Activated CD4-positive, alpha-beta memory T cell treated with anti-CD3 and anti-CD28 coated beads for 36 hours (primary cell): ENCODE data around the gene IDI2. TPM values are rescaled to one million over a fixed set of nuclear protein-coding genes. Genes with fewer than 3 reads are reported as not detected.
A peak's percentile ranks its signal among the peaks of the same experiment; 100 is the strongest.
"Not testable (repeated sequence)": the region's sequence is repeated elsewhere in the genome, so short reads cannot be mapped to it uniquely, and the experiment has no call there.

Experiments used
- CTCF ChIA-PET: fragments of 350-600 bp; sonication (Branson Sonifier 250); formaldehyde crosslinking; loops from one replicate; lab custom pipeline; 2021; ENCODE audit warnings: antibody characterized with exemption, inconsistent platforms; lab: Charles Lee
- POLR2A ChIA-PET: fragments of 350-600 bp; sonication (Branson Sonifier 250); formaldehyde crosslinking; loops from one replicate; lab custom pipeline; 2021; ENCODE audit warnings: antibody characterized with exemption; lab: Charles Lee
- DNase-seq: peaks from one replicate; pipeline ENCODE4 v3.0.0-alpha.2; 2020
- H3K27ac Mint-ChIP-seq: one replicate; pipeline ENCODE4 v1.8.0; 2021; ENCODE audit warnings: mixed read lengths
- H3K27me3 Mint-ChIP-seq: one replicate; pipeline ENCODE4 v1.8.0; 2021; ENCODE audit warnings: mixed read lengths
- H3K36me3 Mint-ChIP-seq: one replicate; pipeline ENCODE4 v1.8.0; 2021; ENCODE audit warnings: mixed read lengths
- H3K4me1 Mint-ChIP-seq: one replicate; pipeline ENCODE4 v1.8.0; 2021; ENCODE audit warnings: low read depth, mixed read lengths
- H3K4me3 Mint-ChIP-seq: one replicate; pipeline ENCODE4 v1.8.0; 2021; ENCODE audit warnings: mild to moderate bottlenecking, mixed read lengths
- H3K9me3 Mint-ChIP-seq: one replicate; pipeline ENCODE4 v1.8.0; 2021; ENCODE audit warnings: mixed read lengths
- intact Hi-C: fragments of 100-400 bp; cut with micrococcal nuclease; formaldehyde crosslinking; loops from one replicate; pipeline ENCODE4 v1.15.1; 2023
- total RNA-seq, 2 experiments: library from RNA; stranded (reverse); gene quantifications; one replicate each; pipeline ENCODE4 v1.2.3, GENCODE V29; 2021

IDI2 gene
- total RNA-seq, 2 experiments from 2014 or later, result not detected

GRCh38 chr10:1045415-1045814 lies 19.8 kb upstream of the IDI2 start:
- ChIA-PET POLR2A (interaction anchor here (2.0 kb wide), 1 partner anchor 11 kb away, joined by 6 read pairs; the partner anchor contains the start of gene WDR37), CTCF (no interaction called here)
- Mint-ChIP-seq H3K27ac (peak overlapping the region; percentile 91), H3K27me3 (no peaks in the 10 kb centered on the region), H3K4me3 (peak overlapping the region; percentile 71), H3K4me1 (peaks cover 39% of the 10 kb centered on the region), H3K36me3 (peaks cover 51% of the 10 kb centered on the region), H3K9me3 (no peaks in the 10 kb centered on the region)
- DNase-seq, result no peak
- intact Hi-C loops, result no loop called here

GRCh38 chr10:1044964-1045363 lies 19.3 kb upstream of the IDI2 start:
- CTCF ChIA-PET, result no interaction called here
- Mint-ChIP-seq H3K9me3 (no peaks in the 10 kb centered on the region), H3K27ac (peak overlapping the region; percentile 91), H3K36me3 (peaks cover 56% of the 10 kb centered on the region), H3K4me3 (peak overlapping the region; percentile 71), H3K4me1 (peaks cover 38% of the 10 kb centered on the region), H3K27me3 (no peaks in the 10 kb centered on the region)
- DNase-seq, result no peak
- POLR2A ChIA-PET, result interaction anchor here (2.0 kb wide), 1 partner anchor 11 kb away, joined by 6 read pairs; the partner anchor contains the start of gene WDR37
- intact Hi-C loops, result no loop called here

- Mint-ChIP-seq H3K27ac (peak overlapping the region; percentile 91), H3K9me3 (no peaks in the 10 kb centered on the region), H3K36me3 (peaks cover 54% of the 10 kb centered on the region), H3K4me1 (peaks cover 38% of the 10 kb centered on the region), H3K4me3 (peak overlapping the region; percentile 71), H3K27me3 (no peaks in the 10 kb centered on the region)
- intact Hi-C loops, result no loop called here
- ChIA-PET POLR2A (interaction anchor here (2.0 kb wide), 1 partner anchor 12 kb away, joined by 6 read pairs; the partner anchor contains the start of gene WDR37), CTCF (no interaction called here)
- DNase-seq, result no peak
These were observed 18.5 kb upstream of the IDI2 start for GRCh38 chr10:1044146-1044545.

- Mint-ChIP-seq H3K4me1 (peaks cover 38% of the 10 kb centered on the region), H3K27me3 (no peaks in the 10 kb centered on the region), H3K9me3 (no peaks in the 10 kb centered on the region), H3K36me3 (peaks cover 52% of the 10 kb centered on the region), H3K27ac (peak overlapping the region; percentile 91), H3K4me3 (peak overlapping the region; percentile 71)
- ChIA-PET CTCF (no interaction called here), POLR2A (interaction anchor here (1.3 to 2.0 kb wide), 3 partner anchors 13 to 112 kb away, joined by 3 to 6 read pairs (median 5); partner anchors contain the start of genes LARP4B and WDR37)
- intact Hi-C loops, result no loop called here
- peak; percentile 54 for DNase-seq
These were observed 17.9 kb upstream of the IDI2 start for GRCh38 chr10:1043532-1043995.

GRCh38 chr10:1041514-1041913 lies 15.9 kb upstream of the IDI2 start:
- POLR2A ChIA-PET, result interaction anchor here (0.5 to 1.1 kb wide), 3 partner anchors 9 to 226 kb away, joined by 3 to 6 read pairs (median 5); partner anchors contain the start of gene WDR37
- CTCF ChIA-PET, result interaction anchor here (0.6 kb wide), 1 partner anchor 201 kb away, joined by 3 read pairs; no protein-coding TSS in a partner anchor
- no peaks in the 10 kb centered on the region for H3K9me3 Mint-ChIP-seq
- peaks cover 51% of the 10 kb centered on the region for H3K36me3 Mint-ChIP-seq
- H3K27me3 Mint-ChIP-seq, result no peaks in the 10 kb centered on the region
- intact Hi-C loops, result no loop called here
- no peak overlapping the region for H3K4me3 Mint-ChIP-seq
- H3K27ac Mint-ChIP-seq, result no peak overlapping the region
- DNase-seq, result no peak
- H3K4me1 Mint-ChIP-seq, result peaks cover 39% of the 10 kb centered on the region

- no peak overlapping the region for H3K4me3 Mint-ChIP-seq
- intact Hi-C loops, result no loop called here
- ChIA-PET POLR2A (no interaction called here), CTCF (no interaction called here)
- H3K27me3 Mint-ChIP-seq, result no peaks in the 10 kb centered on the region
- H3K4me1 Mint-ChIP-seq, result peaks cover 41% of the 10 kb centered on the region
- H3K27ac Mint-ChIP-seq, result peak overlapping the region; percentile 34
- no peak for DNase-seq
- H3K9me3 Mint-ChIP-seq, result no peaks in the 10 kb centered on the region
- peaks cover 42% of the 10 kb centered on the region for H3K36me3 Mint-ChIP-seq
These were observed 14.5 kb upstream of the IDI2 start for GRCh38 chr10:1040133-1040532.

- DNase-seq, H3K4me3 Mint-ChIP-seq, intact Hi-C loops, H3K9me3 Mint-ChIP-seq, H3K27ac Mint-ChIP-seq, H3K27me3 Mint-ChIP-seq, POLR2A ChIA-PET, CTCF ChIA-PET: not testable (repeated sequence)
- H3K4me1 Mint-ChIP-seq, result peaks cover 27% of the 10 kb centered on the region
- H3K36me3 Mint-ChIP-seq, result peaks cover 35% of the 10 kb centered on the region
These were observed 13.1 kb upstream of the IDI2 start for GRCh38 chr10:1038769-1039168.

GRCh38 chr10:1037098-1037497 lies 11.4 kb upstream of the IDI2 start:
- Mint-ChIP-seq H3K27ac (peak overlapping the region; percentile 73), H3K4me3 (no peak overlapping the region), H3K9me3 (no peaks in the 10 kb centered on the region), H3K4me1 (peaks cover 19% of the 10 kb centered on the region), H3K27me3 (no peaks in the 10 kb centered on the region), H3K36me3 (peaks cover 27% of the 10 kb centered on the region)
- no peak for DNase-seq
- intact Hi-C loops, result no loop called here
- ChIA-PET POLR2A (interaction anchor here (1.0 to 3.1 kb wide), 4 partner anchors 11 to 36 kb away, joined by 3 to 14 read pairs (median 4); partner anchors contain the start of genes IDI1 and WDR37), CTCF (no interaction called here)

GRCh38 chr10:1036341-1036791 lies 10.7 kb upstream of the IDI2 start:
- POLR2A ChIA-PET, result interaction anchor here (0.8 to 3.1 kb wide), 4 partner anchors 12 to 121 kb away, joined by 3 to 14 read pairs (median 4); partner anchors contain the start of genes IDI1 and WDR37

GRCh38 chr10:1035201-1035600 lies 9.5 kb upstream of the IDI2 start:
- peaks cover 19% of the 10 kb centered on the region for H3K4me1 Mint-ChIP-seq
- CTCF ChIA-PET, result interaction anchor here (1.6 kb wide), 1 partner anchor 47 kb away, joined by 3 read pairs; the partner anchor contains the start of gene GTPBP4
- DNase-seq, result no peak
- no peaks in the 10 kb centered on the region for H3K9me3 Mint-ChIP-seq
- intact Hi-C loops, result no loop called here
- no peaks in the 10 kb centered on the region for H3K27me3 Mint-ChIP-seq
- no peak overlapping the region for H3K4me3 Mint-ChIP-seq
- peaks cover 16% of the 10 kb centered on the region for H3K36me3 Mint-ChIP-seq
- POLR2A ChIA-PET, result interaction anchor here (3.1 kb wide), 1 partner anchor 13 kb away, joined by 14 read pairs; the partner anchor contains the start of gene IDI1
- no peak overlapping the region for H3K27ac Mint-ChIP-seq

More at GRCh38 chr10:1036341-1036791, 10.7 kb upstream of the IDI2 start:
- Mint-ChIP-seq H3K27ac (peak overlapping the region; percentile 73), H3K36me3 (peaks cover 25% of the 10 kb centered on the region), H3K27me3 (no peaks in the 10 kb centered on the region), H3K4me1 (peaks cover 19% of the 10 kb centered on the region), H3K4me3 (no peak overlapping the region), H3K9me3 (no peaks in the 10 kb centered on the region)
- DNase-seq, result peak; percentile 75
- intact Hi-C loops, result loop anchor here (1.0 kb wide), 1 partner anchor 13 kb away; the partner anchor contains the start of gene IDI1
- CTCF ChIA-PET, result interaction anchor here (1.6 kb wide), 1 partner anchor 48 kb away, joined by 3 read pairs; the partner anchor contains the start of gene GTPBP4

GRCh38 chr10:1034758-1035157 lies 9.1 kb upstream of the IDI2 start:
- no peaks in the 10 kb centered on the region for H3K9me3 Mint-ChIP-seq
- H3K4me1 Mint-ChIP-seq, result peaks cover 19% of the 10 kb centered on the region
- ChIA-PET POLR2A (interaction anchor here (3.1 kb wide), 1 partner anchor 14 kb away, joined by 14 read pairs; the partner anchor contains the start of gene IDI1), CTCF (no interaction called here)
- DNase-seq, result no peak
- no peak overlapping the region for H3K4me3 Mint-ChIP-seq
- no peaks in the 10 kb centered on the region for H3K27me3 Mint-ChIP-seq
- H3K36me3 Mint-ChIP-seq, result peaks cover 13% of the 10 kb centered on the region
- no peak overlapping the region for H3K27ac Mint-ChIP-seq
- intact Hi-C loops, result no loop called here

GRCh38 chr10:1033601-1034000 lies 7.9 kb upstream of the IDI2 start:
- ChIA-PET POLR2A (no interaction called here), CTCF (interaction anchor here (0.7 kb wide), 1 partner anchor 335 kb away, joined by 4 read pairs; no protein-coding TSS in a partner anchor)
- no peak for DNase-seq
- Mint-ChIP-seq H3K27ac (no peak overlapping the region), H3K36me3 (peaks cover 13% of the 10 kb centered on the region), H3K4me3 (no peak overlapping the region), H3K27me3 (no peaks in the 10 kb centered on the region), H3K4me1 (peaks cover 19% of the 10 kb centered on the region), H3K9me3 (no peaks in the 10 kb centered on the region)
- intact Hi-C loops, result no loop called here
